HepG2 (cell line): ENCODE results near the gene BDNF. TPM values are rescaled to one million over a fixed set of nuclear protein-coding genes. Genes with fewer than 3 reads are reported as not detected.

Source experiments
- ATAC-seq: fragments of 200-7000 bp; cut with Tn5 transposase; 3 replicates; pipeline ENCODE4 v1.9.1; 2020; ENCODE audit warnings: mild to moderate bottlenecking, moderate library complexity
- BruUV-seq: library from RNA; stranded (reverse); fragments of 400-500 nt; replicated peaks from 2 replicates; lab custom pipeline; 2021; lab: Mats Ljungman, UMichigan
- CTCF ChIA-PET: fragments of 300-600 bp; formaldehyde crosslinking; extraction: SDS; loops from one replicate; lab custom pipeline; 2021; ENCODE audit warnings: low total read pairs, inconsistent platforms, low intra/inter-chr PET ratio; lab: Yijun Ruan, JAX
- POLR2A ChIA-PET: fragments of 350-600 bp; sonication (Branson Sonifier 250); formaldehyde crosslinking; loops from one replicate; lab custom pipeline; 2020; ENCODE audit warnings: antibody characterized with exemption, inconsistent platforms; lab: Yijun Ruan, JAX
- DNase-seq: peaks from one replicate; pipeline ENCODE4 v3.0.0-alpha.2; 2015; ENCODE audit warnings: low spot score
- FAIRE-seq: peaks from 3 replicates; lab custom pipeline; 2011; peaks lifted over from hg19 to GRCh38; lab: Jason Lieb, UNC
- H2AFZ ChIP-seq: one replicate; pipeline ENCODE4 v1.6.1; 2011; ENCODE audit warnings: low read length, inconsistent platforms
- H3K27ac ChIP-seq: fragments of 300-600 bp; 3 replicates; pipeline ENCODE4 v1.8.0; 2011; ENCODE audit warnings: mixed run types, mild to moderate bottlenecking, mixed read lengths, low read length, inconsistent platforms; ENCODE audit not compliant: insufficient read depth; ENCODE audit errors: extremely low read length
- H3K27me3 ChIP-seq, 2 experiments: fragments of 200-600 bp in 1 of 2; 2 replicates in 1 of 2; 3 replicates in 1 of 2; pipeline versions ENCODE4 v1.6.0 to v1.8.0; 2011; ENCODE audit warnings: low read length in 2 of 2, mild to moderate bottlenecking in 2 of 2, moderate library complexity in 2 of 2, inconsistent platforms in 1 of 2; ENCODE audit not compliant: insufficient read depth in 2 of 2, control insufficient read depth in 1 of 2
- H3K36me3 ChIP-seq, 2 experiments: fragments of 200-600 bp in 1 of 2; replicated peaks in 1 of 2; 2 replicates in 1 of 2; 3 replicates in 1 of 2; pipeline versions ENCODE4 v1.5.1 to v1.8.0; 2011; ENCODE audit warnings: low read length in 2 of 2, inconsistent platforms in 1 of 2; ENCODE audit not compliant: insufficient read depth in 2 of 2, control insufficient read depth in 1 of 2
- H3K4me1 ChIP-seq: 2 replicates; pipeline ENCODE4 v1.5.1; 2012; ENCODE audit warnings: low read length, inconsistent platforms; ENCODE audit not compliant: insufficient read depth
- H3K4me2 ChIP-seq: 2 replicates; pipeline ENCODE4 v1.6.0; 2011; ENCODE audit warnings: low read depth, low read length, inconsistent platforms
- H3K4me3 ChIP-seq, 3 experiments: fragments of 200-600 bp in 1 of 3; sonication (generic), shearing (Covaris generic) in 1 of 3; replicated peaks in 1 of 3; 2 replicates each; pipeline ENCODE4 v1.5.1; 2011 to 2016; ENCODE audit warnings: low read length in 3 of 3, inconsistent platforms in 2 of 3, low read depth in 2 of 3, mild to moderate bottlenecking in 2 of 3, control low read depth in 1 of 3, mixed read lengths in 1 of 3; ENCODE audit not compliant: insufficient read depth in 1 of 3
- H3K79me2 ChIP-seq: one replicate; pipeline ENCODE4 v1.6.1; 2011; ENCODE audit warnings: low read length, inconsistent platforms; ENCODE audit not compliant: insufficient read depth
- H3K9ac ChIP-seq: 2 replicates; pipeline ENCODE4 v1.6.0; 2011; ENCODE audit warnings: mild to moderate bottlenecking, low read depth, low read length, inconsistent platforms; ENCODE audit not compliant: insufficient read depth
- H3K9me3 ChIP-seq: 2 replicates; pipeline ENCODE4 v1.5.1; 2012; ENCODE audit warnings: mild to moderate bottlenecking, low read length
- H4K20me1 ChIP-seq: 2 replicates; pipeline ENCODE4 v1.6.0; 2011; ENCODE audit warnings: inconsistent platforms, mild to moderate bottlenecking, low read length, moderate library complexity; ENCODE audit not compliant: insufficient read depth
- ASH2L ChIP-seq: fragments of 300-600, 200-600 bp; sonication (generic); IDR thresholded peaks from 2 replicates; pipeline ENCODE4 v1.7.0; 2017; ENCODE audit warnings: low read depth, mild to moderate bottlenecking, moderate library complexity, mixed read lengths, low read length; ENCODE audit not compliant: insufficient read length
- GATAD2A ChIP-seq: IDR thresholded peaks from 2 replicates; pipeline ENCODE4 v1.6.1; 2016
- GPN1 ChIP-seq: sonication (generic); formaldehyde crosslinking; IDR thresholded peaks from 2 replicates; pipeline ENCODE4 v1.5.1; 2020; ENCODE audit warnings: missing genetic modification reagents, borderline replicate concordance
- GZF1 ChIP-seq: sonication (generic); formaldehyde crosslinking; IDR thresholded peaks from 2 replicates; pipeline ENCODE4 v1.5.1; 2020; ENCODE audit warnings: mild to moderate bottlenecking, missing genetic modification reagents
- HMGXB3 ChIP-seq: sonication (generic); formaldehyde crosslinking; IDR thresholded peaks from 2 replicates; pipeline ENCODE4 v1.4.0; 2020; ENCODE audit warnings: missing genetic modification reagents, borderline replicate concordance
- HOXA3 ChIP-seq: sonication (generic); formaldehyde crosslinking; IDR thresholded peaks from 2 replicates; pipeline ENCODE4 v1.5.0; 2020; ENCODE audit warnings: missing genetic modification reagents
- LCORL ChIP-seq, 2 experiments: fragments of 450-650 bp in 1 of 2; sonication (generic) in 1 of 2; formaldehyde crosslinking in 1 of 2; IDR thresholded peaks; 2 replicates each; pipeline versions ENCODE4 v1.5.0 to v1.6.1; 2017 to 2020; ENCODE audit warnings: antibody characterized with exemption in 1 of 2, missing genetic modification reagents in 1 of 2
- PLRG1 ChIP-seq: fragments of 450-650 bp; conservative IDR thresholded peaks from 2 replicates; pipeline ENCODE4 v1.6.1; 2016
- RFX1 ChIP-seq: fragments of 450-650 bp; IDR thresholded peaks from 2 replicates; pipeline ENCODE4 v1.6.1; 2017
- SP1 ChIP-seq, 2 experiments: fragments of 450-650 bp in 1 of 2; sonication (generic) in 1 of 2; formaldehyde crosslinking in 1 of 2; IDR thresholded peaks; 2 replicates each; pipeline versions ENCODE4 v1.4.0 to v1.6.1; 2016 to 2020; ENCODE audit warnings: missing genetic modification reagents in 1 of 2
- ZBTB42 ChIP-seq: sonication (generic); formaldehyde crosslinking; IDR thresholded peaks from 2 replicates; pipeline ENCODE4 v1.5.0; 2020; ENCODE audit warnings: mild to moderate bottlenecking, missing genetic modification reagents
- ZFP36L1 ChIP-seq: sonication (generic); formaldehyde crosslinking; IDR thresholded peaks from 2 replicates; pipeline ENCODE4 v1.8.0; 2022; ENCODE audit warnings: mild to moderate bottlenecking, missing genetic modification reagents, moderate library complexity
- ZNF263 ChIP-seq: sonication (generic); formaldehyde crosslinking; IDR thresholded peaks from 2 replicates; pipeline ENCODE4 v1.4.0; 2020; ENCODE audit warnings: missing genetic modification reagents
- ZNF33A ChIP-seq: sonication (generic); formaldehyde crosslinking; IDR thresholded peaks from 2 replicates; pipeline ENCODE4 v1.5.1; 2020; ENCODE audit warnings: missing genetic modification reagents, mild to moderate bottlenecking, moderate library complexity, borderline replicate concordance
- ZNF558 ChIP-seq: sonication (generic); formaldehyde crosslinking; IDR thresholded peaks from 2 replicates; pipeline ENCODE4 v1.9.0; 2022; ENCODE audit warnings: mild to moderate bottlenecking, missing genetic modification reagents, borderline replicate concordance
- ZNF572 ChIP-seq: sonication (generic); formaldehyde crosslinking; IDR thresholded peaks from 2 replicates; pipeline ENCODE4 v1.5.1; 2020; ENCODE audit warnings: mild to moderate bottlenecking, missing genetic modification reagents
- ZNF772 ChIP-seq: sonication (generic); formaldehyde crosslinking; IDR thresholded peaks from 2 replicates; pipeline ENCODE4 v1.5.0; 2020; ENCODE audit warnings: mild to moderate bottlenecking, missing genetic modification reagents
- ZNF839 ChIP-seq: sonication (generic); formaldehyde crosslinking; IDR thresholded peaks from 2 replicates; pipeline ENCODE4 v1.4.0; 2020; ENCODE audit warnings: missing genetic modification reagents, mild to moderate bottlenecking, borderline replicate concordance
- WGBS: methylation state at CpG from one replicate; pipeline ENCODE4 v1.1.6; 2017; ENCODE audit warnings: low lambda C conversion rate; 5-methylcytosine and 5-hydroxymethylcytosine counted together
- in situ Hi-C: cut with HindIII; loops from 2 replicates; pipeline ENCODE4 v1.10.0; 2017; ENCODE audit warnings: low pct_unique_long_range_greater_than_20kb; ENCODE audit not compliant: extremely low pct_ligation_motif_present
- intact Hi-C: fragments of 100-400 bp; cut with micrococcal nuclease; formaldehyde crosslinking; loops from one replicate; pipeline ENCODE4 v1.10.0; 2022; ENCODE audit not compliant: unreplicated experiment
- polyA plus RNA-seq, 8 experiments: library from polyadenylated mRNA; depleted of rRNA in 3 of 8; stranded (reverse) in 7 of 8; unstranded in 1 of 8; fragments of >200 nt; fragmentation: Illumina TruSeq in 4 of 8; extraction: Trizol in 4 of 8; gene quantifications; 2 replicates each; pipeline versions ENCODE4 v1.2.1 to v1.2.3, GENCODE V29; 2011 to 2016; ENCODE audit warnings: low read depth in 4 of 8, missing spikeins in 1 of 8, mixed read lengths in 1 of 8; ENCODE audit not compliant: insufficient read depth in 1 of 8
- total RNA-seq, 5 experiments: library from RNA; depleted of rRNA; stranded (reverse); fragments of >200 nt; fragmentation: Illumina TruSeq; extraction: Trizol; gene quantifications; 2 replicates each; pipeline ENCODE4 v1.2.3, GENCODE V29; 2016; ENCODE audit warnings: low read depth in 1 of 5

BDNF gene
- total and polyA plus RNA-seq, 2 of the 13 experiments (the other 11 are each of a cell fraction or from before 2014, with no cell fraction given), result 0.02 TPM; not detected in 1

DNA sequence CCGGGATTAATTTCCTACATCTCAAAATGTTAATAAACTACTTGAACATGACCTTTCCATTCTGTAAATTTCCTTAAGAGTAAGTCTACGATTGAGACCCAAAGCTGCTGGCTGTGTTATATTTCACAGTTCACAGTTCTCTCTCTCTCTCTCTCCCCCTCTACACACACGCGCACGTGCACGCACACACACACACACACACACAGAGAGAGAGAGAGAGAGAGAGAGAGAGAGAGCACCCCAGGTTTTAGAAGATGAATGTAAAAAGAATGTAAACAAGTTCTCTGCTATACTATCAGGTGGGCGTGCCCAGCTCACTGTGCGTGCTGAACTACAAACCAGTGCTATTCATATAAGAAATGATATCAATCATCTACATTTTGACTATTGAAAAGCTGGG is 3.3 kb downstream of the BDNF start:
- Histone ChIP-seq H3K9me3 (no peaks in the 10 kb centered on the region), H2AFZ (no peak overlapping the region), H3K4me2 (no peak overlapping the region), H3K27me3 (peaks cover 0 to 32% of the 10 kb centered on the region in 2 experiments; a peak in 3 of 5 replicates), H3K27ac (no peak overlapping the region), H4K20me1 (no peaks in the 10 kb centered on the region), H3K79me2 (no peaks in the 10 kb centered on the region), H3K9ac (no peak overlapping the region), H3K4me3 (no peak overlapping the region), H3K36me3 (no peaks in the 10 kb centered on the region), H3K4me1 (peaks cover 29% of the 10 kb centered on the region)
- TF ChIP-seq RFX1 (no peak), GATAD2A (CRISPR knock-in tag) (no peak), ZNF263 (CRISPR knock-in tag) (no peak), ZNF558 (CRISPR knock-in tag) (no peak), ZFP36L1 (CRISPR knock-in tag) (no peak), ZBTB42 (CRISPR knock-in tag) (no peak), HMGXB3 (CRISPR knock-in tag) (no peak), ZNF839 (no peak), LCORL (IDR thresholded peaks at IDR 0.05) (no peak), LCORL (CRISPR knock-in tag; IDR thresholded peaks at IDR 0.05) (no peak), ASH2L (no peak), GZF1 (CRISPR knock-in tag) (no peak), ZNF772 (CRISPR knock-in tag) (no peak), ZNF572 (CRISPR knock-in tag) (no peak), ZNF33A (CRISPR knock-in tag) (no peak), HOXA3 (CRISPR knock-in tag) (no peak), PLRG1 (no peak), GPN1 (no peak), SP1 (IDR thresholded peaks at IDR 0.05) (no peak), SP1 (CRISPR knock-in tag; IDR thresholded peaks at IDR 0.05) (no peak)
- in situ Hi-C loops, result loop anchor here (5.0 to 25.0 kb wide), 4 partner anchors 835 to 1638 kb away; no protein-coding TSS in a partner anchor
- ATAC-seq (no peak), FAIRE-seq (no peak), DNase-seq (no peak)
- ChIA-PET CTCF (no interaction called here), POLR2A (no interaction called here)
- intact Hi-C loops, result no loop called here
- no TSS peak for BruUV-seq
- WGBS, result 3% methylated on average over 8 of the region's 8 CpGs
